PC-3 (cell line): ENCODE measurements around the gene FKBP1A.
A peak's percentile ranks its signal among the peaks of the same experiment; 100 is the strongest.

Source experiments
- CTCF ChIP-seq: fragments of 300-600 bp; sonication (generic); conservative IDR thresholded peaks from 2 replicates; pipeline ENCODE4 v1.5.1; 2017; ENCODE audit warnings: antibody characterized with exemption, low read depth, mild to moderate bottlenecking, low read length
- EZH2 ChIP-seq: fragments of 300-600 bp; sonication (generic); IDR thresholded peaks from one replicate; pipeline ENCODE4 v1.6.1; 2017; ENCODE audit warnings: antibody characterized with exemption, mild to moderate bottlenecking, low read length; ENCODE audit not compliant: unreplicated experiment
- EZH2phosphoT487 ChIP-seq: fragments of 300-600 bp; sonication (generic); IDR thresholded peaks from 2 replicates; pipeline ENCODE4 v1.6.1; 2018; ENCODE audit warnings: mild to moderate bottlenecking, antibody characterized with exemption, low read length, borderline replicate concordance

DNA sequence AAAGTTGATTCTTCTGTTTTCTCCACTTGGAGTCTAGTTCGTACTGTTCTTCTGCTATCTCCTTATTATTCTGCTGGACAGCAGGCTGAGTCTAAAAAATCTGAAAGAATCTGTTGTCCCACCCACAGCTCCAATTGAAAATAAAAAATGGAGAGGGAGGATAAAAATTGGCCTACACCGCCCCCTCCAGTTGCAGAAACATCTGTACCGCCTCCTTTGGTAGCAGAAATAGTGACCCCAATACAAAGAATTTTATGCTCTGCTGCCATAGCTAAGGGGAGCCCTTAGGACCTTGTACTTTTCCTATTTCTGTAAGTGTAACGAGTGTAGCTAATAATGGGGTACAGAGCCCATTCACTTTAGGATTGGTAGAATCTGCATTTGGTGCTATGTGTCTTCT lies 4.9 kb upstream of the FKBP1A start:
- TF ChIP-seq CTCF (peak; percentile 35; the same call in 1 of the 2 replicates), EZH2 (no peak), EZH2phosphoT487 (no peak)
